ENCODE data around the gene LIPT2.

DNA sequence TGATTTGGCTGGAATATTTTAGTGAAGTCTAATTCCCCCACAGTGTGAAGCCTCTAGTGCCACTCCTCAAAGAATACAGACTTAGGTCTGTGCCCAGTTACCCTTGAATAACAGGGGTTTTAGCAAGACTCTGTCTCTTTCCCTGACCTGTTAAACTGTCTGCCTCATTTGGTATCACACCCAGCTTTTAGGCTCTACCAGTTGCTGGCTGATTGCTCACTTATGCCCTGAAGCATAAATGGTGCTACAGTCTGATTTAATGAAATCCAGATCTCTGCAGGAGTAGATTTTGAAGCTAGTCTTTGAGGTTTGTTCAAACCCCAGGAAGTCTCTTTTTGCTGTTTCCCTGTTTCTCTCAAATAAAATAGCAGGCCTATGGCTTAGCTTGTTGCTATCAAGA, 45.2 kb upstream of the LIPT2 start:
- TF ChIP-seq CTCF (conservative IDR thresholded peaks at IDR 0.05; ENCODE audit: low read depth in 2 of 2) = no peak
- TF ChIP-seq EZH2 (IDR thresholded peaks at IDR 0.05; ENCODE audit: low read depth, unreplicated experiment) = no peak
- no peak for TF ChIP-seq EZH2phosphoT487 (IDR thresholded peaks at IDR 0.05; ENCODE audit: unreplicated experiment)
- no peak for TF ChIP-seq ZNF331 (CRISPR knock-in tag; IDR thresholded peaks at IDR 0.05; ENCODE audit: low read depth)
- TF ChIP-seq POLR2AphosphoS5 (IDR thresholded peaks at IDR 0.05; ENCODE audit: low read depth) = no peak
- no peak for TF ChIP-seq REST (IDR thresholded peaks at IDR 0.05; ENCODE audit: unreplicated experiment)
- TF ChIP-seq, protein P1, sequence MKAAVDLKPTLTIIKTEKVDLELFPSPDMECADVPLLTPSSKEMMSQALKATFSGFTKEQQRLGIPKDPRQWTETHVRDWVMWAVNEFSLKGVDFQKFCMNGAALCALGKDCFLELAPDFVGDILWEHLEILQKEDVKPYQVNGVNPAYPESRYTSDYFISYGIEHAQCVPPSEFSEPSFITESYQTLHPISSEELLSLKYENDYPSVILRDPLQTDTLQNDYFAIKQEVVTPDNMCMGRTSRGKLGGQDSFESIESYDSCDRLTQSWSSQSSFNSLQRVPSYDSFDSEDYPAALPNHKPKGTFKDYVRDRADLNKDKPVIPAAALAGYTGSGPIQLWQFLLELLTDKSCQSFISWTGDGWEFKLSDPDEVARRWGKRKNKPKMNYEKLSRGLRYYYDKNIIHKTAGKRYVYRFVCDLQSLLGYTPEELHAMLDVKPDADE (IDR thresholded peaks at IDR 0.05) = no peak
- TF ChIP-seq CREB1 (CRISPR knock-in tag; IDR thresholded peaks at IDR 0.05; ENCODE audit: low read depth) = no peak
- TF ChIP-seq, protein P2, sequence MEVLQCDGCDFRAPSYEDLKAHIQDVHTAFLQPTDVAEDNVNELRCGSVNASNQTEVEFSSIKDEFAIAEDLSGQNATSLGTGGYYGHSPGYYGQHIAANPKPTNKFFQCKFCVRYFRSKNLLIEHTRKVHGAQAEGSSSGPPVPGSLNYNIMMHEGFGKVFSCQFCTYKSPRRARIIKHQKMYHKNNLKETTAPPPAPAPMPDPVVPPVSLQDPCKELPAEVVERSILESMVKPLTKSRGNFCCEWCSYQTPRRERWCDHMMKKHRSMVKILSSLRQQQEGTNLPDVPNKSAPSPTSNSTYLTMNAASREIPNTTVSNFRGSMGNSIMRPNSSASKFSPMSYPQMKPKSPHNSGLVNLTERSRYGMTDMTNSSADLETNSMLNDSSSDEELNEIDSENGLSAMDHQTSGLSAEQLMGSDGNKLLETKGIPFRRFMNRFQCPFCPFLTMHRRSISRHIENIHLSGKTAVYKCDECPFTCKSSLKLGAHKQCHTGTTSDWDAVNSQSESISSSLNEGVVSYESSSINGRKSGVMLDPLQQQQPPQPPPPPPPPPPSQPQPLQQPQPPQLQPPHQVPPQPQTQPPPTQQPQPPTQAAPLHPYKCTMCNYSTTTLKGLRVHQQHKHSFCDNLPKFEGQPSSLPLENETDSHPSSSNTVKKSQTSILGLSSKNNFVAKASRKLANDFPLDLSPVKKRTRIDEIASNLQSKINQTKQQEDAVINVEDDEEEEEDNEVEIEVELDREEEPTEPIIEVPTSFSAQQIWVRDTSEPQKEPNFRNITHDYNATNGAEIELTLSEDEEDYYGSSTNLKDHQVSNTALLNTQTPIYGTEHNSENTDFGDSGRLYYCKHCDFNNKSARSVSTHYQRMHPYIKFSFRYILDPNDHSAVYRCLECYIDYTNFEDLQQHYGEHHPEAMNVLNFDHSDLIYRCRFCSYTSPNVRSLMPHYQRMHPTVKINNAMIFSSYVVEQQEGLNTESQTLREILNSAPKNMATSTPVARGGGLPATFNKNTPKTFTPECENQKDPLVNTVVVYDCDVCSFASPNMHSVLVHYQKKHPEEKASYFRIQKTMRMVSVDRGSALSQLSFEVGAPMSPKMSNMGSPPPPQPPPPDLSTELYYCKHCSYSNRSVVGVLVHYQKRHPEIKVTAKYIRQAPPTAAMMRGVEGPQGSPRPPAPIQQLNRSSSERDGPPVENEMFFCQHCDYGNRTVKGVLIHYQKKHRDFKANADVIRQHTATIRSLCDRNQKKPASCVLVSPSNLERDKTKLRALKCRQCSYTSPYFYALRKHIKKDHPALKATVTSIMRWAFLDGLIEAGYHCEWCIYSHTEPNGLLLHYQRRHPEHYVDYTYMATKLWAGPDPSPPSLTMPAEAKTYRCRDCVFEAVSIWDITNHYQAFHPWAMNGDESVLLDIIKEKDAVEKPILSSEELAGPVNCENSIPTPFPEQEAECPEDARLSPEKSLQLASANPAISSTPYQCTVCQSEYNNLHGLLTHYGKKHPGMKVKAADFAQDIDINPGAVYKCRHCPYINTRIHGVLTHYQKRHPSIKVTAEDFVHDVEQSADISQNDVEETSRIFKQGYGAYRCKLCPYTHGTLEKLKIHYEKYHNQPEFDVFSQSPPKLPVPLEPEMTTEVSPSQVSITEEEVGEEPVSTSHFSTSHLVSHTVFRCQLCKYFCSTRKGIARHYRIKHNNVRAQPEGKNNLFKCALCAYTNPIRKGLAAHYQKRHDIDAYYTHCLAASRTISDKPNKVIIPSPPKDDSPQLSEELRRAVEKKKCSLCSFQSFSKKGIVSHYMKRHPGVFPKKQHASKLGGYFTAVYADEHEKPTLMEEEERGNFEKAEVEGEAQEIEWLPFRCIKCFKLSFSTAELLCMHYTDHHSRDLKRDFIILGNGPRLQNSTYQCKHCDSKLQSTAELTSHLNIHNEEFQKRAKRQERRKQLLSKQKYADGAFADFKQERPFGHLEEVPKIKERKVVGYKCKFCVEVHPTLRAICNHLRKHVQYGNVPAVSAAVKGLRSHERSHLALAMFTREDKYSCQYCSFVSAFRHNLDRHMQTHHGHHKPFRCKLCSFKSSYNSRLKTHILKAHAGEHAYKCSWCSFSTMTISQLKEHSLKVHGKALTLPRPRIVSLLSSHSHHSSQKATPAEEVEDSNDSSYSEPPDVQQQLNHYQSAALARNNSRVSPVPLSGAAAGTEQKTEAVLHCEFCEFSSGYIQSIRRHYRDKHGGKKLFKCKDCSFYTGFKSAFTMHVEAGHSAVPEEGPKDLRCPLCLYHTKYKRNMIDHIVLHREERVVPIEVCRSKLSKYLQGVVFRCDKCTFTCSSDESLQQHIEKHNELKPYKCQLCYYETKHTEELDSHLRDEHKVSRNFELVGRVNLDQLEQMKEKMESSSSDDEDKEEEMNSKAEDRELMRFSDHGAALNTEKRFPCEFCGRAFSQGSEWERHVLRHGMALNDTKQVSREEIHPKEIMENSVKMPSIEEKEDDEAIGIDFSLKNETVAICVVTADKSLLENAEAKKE (CRISPR knock-in tag; IDR thresholded peaks at IDR 0.05) = no peak
- TF ChIP-seq JUNB (IDR thresholded peaks at IDR 0.05; ENCODE audit: unreplicated experiment) = no peak
- no peak for TF ChIP-seq NANOG (IDR thresholded peaks at IDR 0.05; ENCODE audit: borderline replicate concordance)
